Stimulated activated CD8-positive, alpha-beta memory T cell treated with anti-CD3 and anti-CD28 coated beads, Interleukin-15, amount 100 ng/mL, for 1 hour (primary cell): ENCODE data around the gene ARHGAP30.
A peak's percentile ranks its signal among the peaks of the same experiment; 100 is the strongest.

Experiments used
- DNase-seq: peaks from one replicate; pipeline ENCODE4 v3.0.0-alpha.2; 2020; ENCODE audit warnings: low read depth

ARHGAP30 gene

GRCh38 chr1:161013488-161014230 is 56.0 kb downstream of the ARHGAP30 start:
- DNase-seq, result peak; percentile 27

GRCh38 chr1:161013131-161013487 is 56.6 kb downstream of the ARHGAP30 start:
- DNase-seq, result no peak

- no peak for DNase-seq
These were observed 57.3 kb downstream of the ARHGAP30 start for GRCh38 chr1:161012420-161012819.

GRCh38 chr1:161009602-161010211 is 60.0 kb downstream of the ARHGAP30 start:
- no peak for DNase-seq

- no peak for DNase-seq
These were observed 60.7 kb downstream of the ARHGAP30 start for GRCh38 chr1:161008869-161009510.

- DNase-seq, result no peak
These were observed 62.3 kb downstream of the ARHGAP30 start for GRCh38 chr1:161007369-161007768.

GRCh38 chr1:161006563-161006962 is 63.1 kb downstream of the ARHGAP30 start:
- DNase-seq, result no peak

- no peak for DNase-seq
These were observed 68.2 kb downstream of the ARHGAP30 start for GRCh38 chr1:161001525-161001924.

- DNase-seq, result no peak
These were observed 68.8 kb downstream of the ARHGAP30 start for GRCh38 chr1:161000736-161001480.

- no peak for DNase-seq
These were observed 70.3 kb downstream of the ARHGAP30 start for GRCh38 chr1:160999376-160999775.

- no peak for DNase-seq
These were observed 72.2 kb downstream of the ARHGAP30 start for GRCh38 chr1:160997323-160998038.
